Measurements from ENCODE around the gene ZNF260.
A peak's percentile ranks its signal among the peaks of the same experiment; 100 is the strongest.

Gene ZNF260

DNA sequence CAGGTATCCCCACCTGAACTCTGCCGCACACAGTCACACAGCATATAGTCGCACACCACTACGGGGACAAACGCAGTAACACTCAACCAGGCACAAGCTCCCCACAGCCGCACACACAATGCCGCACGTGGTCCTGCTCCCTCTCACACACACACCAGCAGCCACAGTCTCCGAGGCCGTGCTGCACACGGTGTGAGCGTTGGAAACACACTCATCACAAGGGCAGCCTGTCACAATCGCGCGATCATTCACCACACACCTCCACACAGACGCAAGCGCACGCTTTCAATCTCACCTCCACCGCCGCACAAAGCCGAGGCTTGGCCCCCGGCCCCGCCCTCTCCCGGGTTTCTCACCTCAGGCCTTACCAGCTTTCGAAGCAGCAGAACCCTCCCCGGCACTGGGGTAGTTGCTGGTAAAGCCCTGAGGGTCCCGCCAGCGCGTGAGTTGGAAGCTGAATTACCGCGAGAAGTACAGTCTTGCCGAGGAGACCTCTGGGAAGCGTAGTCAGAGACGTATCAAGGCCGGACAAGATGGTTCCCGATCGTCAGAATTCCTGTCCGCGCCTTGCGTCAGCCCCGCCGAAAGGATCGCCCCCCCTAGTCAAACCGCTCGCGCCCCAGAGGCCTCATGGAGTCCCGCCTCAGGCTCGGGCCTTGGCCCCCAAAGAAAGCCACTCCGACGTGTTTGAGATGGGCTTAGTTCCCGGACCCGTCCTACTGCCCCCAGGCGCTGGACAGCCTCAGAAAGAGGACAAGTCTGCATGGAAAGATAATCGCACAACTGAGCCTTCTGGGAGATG lies 38.8 kb downstream of the ZNF260 start, which contains the start of gene ZNF566:
Gene ZNF566, minus strand, starts transcription at position 444 of the 802 bp plus-strand sequence. CDS start 13,004 bp downstream, outside the sequence.
- DNase-seq, result peak; percentile 96

- peak; percentile 60 for DNase-seq
Observed at GRCh38 chr19:36488846-36489117, 39.3 kb downstream of the ZNF260 start.

DNA sequence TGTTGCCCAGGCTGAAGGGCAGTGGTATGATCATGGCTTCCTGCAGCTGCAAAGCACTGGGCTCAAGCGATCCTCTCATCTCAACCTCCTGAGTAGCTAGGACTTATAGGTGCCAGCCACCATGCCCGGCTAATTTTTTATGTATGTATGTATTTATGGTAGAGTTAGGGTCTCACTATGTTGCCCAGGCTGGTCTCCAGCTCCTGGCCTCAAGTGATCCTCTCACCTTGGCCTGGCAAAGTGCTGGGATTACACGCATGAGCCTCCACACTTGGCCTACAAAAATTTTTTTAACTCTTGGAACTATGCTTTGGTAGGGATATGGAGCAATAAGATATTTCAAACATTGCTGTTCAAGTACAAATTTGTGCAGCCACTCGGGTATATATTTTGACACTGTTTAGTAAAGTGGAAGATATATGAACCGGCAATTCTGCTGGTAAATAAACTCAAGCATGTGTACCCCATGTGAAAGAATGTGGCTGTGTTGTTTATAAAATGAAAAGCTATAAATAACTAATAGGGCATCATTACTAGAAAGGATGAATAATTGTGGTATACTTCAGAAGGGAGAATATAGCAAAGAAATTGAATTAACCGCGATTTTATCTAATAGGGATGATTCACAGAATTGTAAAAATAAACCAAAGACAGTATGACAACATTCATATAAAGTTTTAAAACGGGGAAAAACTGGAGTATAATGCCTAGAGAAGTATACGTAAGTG lies 39.8 kb downstream of the ZNF260 start:
- DNase-seq, result no peak

DNA sequence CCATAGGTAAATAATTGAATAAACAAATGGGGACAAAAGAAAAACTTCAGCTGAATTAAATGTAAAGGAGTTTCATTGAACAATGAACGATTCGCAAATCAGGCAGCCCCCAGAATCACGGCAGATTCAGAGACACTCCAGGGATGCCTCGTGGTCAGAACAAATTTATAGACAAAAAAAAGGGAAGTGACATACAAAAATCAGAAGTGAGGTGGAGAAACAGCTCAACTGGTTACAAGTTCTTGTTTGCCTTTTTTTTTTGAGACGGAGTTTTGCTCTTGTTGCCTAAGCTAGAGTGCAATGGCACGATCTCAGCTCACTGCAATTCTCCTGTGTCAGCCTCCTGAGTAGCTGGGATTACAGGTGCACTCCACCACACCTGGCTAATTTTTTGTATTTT lies 44.4 kb downstream of the ZNF260 start:
- DNase-seq, result no peak

DNA sequence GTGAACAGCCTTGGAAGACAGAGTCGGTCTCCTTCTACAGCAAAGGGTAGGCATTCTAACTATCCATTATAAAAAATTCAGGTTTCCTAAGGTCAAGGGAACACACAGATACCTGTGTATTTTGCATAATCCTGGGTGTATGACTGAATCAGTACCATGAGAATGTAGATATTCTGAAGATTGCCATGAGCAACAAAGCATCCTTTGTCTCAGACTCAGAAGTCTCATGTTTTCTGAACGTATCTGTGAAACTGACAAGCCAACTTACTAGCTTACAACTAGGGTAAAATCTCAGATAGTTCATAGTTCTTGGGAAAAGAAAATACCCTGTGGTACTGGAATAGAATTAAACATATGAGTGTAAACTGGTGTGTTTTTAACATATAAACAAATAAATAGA lies 45.2 kb downstream of the ZNF260 start:
- no peak for DNase-seq
